ENCODE data around the gene HRH2.
A peak's percentile ranks its signal among the peaks of the same experiment; 100 is the strongest.

HRH2 gene

GRCh38 chr5:175728885-175729828 lies 71.3 kb downstream of the HRH2 start:
- DNase-seq (ENCODE audit: low spot score): no peak
- TF ChIP-seq, protein P1, sequence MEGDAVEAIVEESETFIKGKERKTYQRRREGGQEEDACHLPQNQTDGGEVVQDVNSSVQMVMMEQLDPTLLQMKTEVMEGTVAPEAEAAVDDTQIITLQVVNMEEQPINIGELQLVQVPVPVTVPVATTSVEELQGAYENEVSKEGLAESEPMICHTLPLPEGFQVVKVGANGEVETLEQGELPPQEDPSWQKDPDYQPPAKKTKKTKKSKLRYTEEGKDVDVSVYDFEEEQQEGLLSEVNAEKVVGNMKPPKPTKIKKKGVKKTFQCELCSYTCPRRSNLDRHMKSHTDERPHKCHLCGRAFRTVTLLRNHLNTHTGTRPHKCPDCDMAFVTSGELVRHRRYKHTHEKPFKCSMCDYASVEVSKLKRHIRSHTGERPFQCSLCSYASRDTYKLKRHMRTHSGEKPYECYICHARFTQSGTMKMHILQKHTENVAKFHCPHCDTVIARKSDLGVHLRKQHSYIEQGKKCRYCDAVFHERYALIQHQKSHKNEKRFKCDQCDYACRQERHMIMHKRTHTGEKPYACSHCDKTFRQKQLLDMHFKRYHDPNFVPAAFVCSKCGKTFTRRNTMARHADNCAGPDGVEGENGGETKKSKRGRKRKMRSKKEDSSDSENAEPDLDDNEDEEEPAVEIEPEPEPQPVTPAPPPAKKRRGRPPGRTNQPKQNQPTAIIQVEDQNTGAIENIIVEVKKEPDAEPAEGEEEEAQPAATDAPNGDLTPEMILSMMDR (IDR thresholded peaks at IDR 0.05; ENCODE audit: extremely low read depth, insufficient read depth, missing control alignments): no peak
- in situ Hi-C loops (cut with MboI; ENCODE audit: low pct_unique_long_range_greater_than_20kb, low sequenced_read_pairs, unreplicated experiment): loop anchor here (25.0 kb wide), 1 partner anchor 858 kb away; no protein-coding TSS in a partner anchor

DNA sequence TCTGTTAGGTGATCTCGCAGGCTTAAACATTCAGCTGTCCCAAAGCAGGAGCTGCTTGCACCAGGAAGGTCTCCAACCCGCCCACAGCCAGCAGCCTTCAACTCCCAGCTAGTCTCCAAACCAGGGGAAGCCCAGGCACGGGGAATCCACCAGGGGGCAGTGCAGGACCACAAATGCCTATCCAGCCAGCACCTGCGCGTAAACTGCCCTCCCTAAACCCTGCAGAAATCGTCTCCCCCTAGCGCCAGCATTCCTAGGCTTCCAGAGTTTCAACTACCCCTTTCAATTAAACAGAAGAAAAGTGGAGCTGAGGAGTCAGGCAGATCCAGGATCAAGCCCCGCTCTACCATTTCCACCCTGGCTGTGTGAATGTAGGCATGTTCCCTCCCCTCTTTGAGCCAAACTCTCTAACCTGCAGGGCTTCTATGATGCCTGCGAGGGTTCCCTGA lies 72.0 kb downstream of the HRH2 start:
- in situ Hi-C loops (cut with MboI; ENCODE audit: low pct_unique_long_range_greater_than_20kb, low sequenced_read_pairs, unreplicated experiment): loop anchor here (25.0 kb wide), 1 partner anchor 857 kb away; no protein-coding TSS in a partner anchor
- DNase-seq (ENCODE audit: low spot score): peak; percentile 88
- TF ChIP-seq, protein P1 (IDR thresholded peaks at IDR 0.05; ENCODE audit: extremely low read depth, insufficient read depth, missing control alignments): peak; percentile 99

DNA sequence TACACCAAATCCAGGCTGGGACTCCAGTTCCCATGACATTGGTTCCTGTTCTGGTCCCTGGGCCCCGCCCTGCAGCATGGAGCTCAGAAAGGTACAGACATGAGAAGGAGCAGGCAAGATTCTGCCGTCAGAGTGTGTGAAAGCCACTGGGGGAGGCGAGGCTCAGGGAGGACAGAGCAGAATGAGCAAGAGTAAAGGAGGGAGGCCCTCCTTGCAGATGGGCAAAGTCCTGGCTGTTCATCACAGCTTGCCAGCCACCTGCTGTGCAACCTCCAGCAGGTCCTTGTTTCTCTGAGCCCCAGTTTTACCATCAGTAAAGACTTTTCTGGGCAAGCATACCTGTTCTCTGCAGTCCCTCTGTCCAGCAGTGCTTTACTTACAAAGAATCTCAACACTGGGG lies 73.3 kb downstream of the HRH2 start:
- in situ Hi-C loops (cut with MboI; ENCODE audit: low pct_unique_long_range_greater_than_20kb, low sequenced_read_pairs, unreplicated experiment): loop anchor here (25.0 kb wide), 1 partner anchor 856 kb away; no protein-coding TSS in a partner anchor
- TF ChIP-seq, protein P1 (IDR thresholded peaks at IDR 0.05; ENCODE audit: extremely low read depth, insufficient read depth, missing control alignments): no peak
- no peak for DNase-seq (ENCODE audit: low spot score)

GRCh38 chr5:175731756-175732465 lies 74.0 kb downstream of the HRH2 start:
- no peak for DNase-seq (ENCODE audit: low spot score)
- in situ Hi-C loops (cut with MboI; ENCODE audit: low pct_unique_long_range_greater_than_20kb, low sequenced_read_pairs, unreplicated experiment): loop anchor here (25.0 kb wide), 1 partner anchor 855 kb away; no protein-coding TSS in a partner anchor
- TF ChIP-seq, protein P1 (IDR thresholded peaks at IDR 0.05; ENCODE audit: extremely low read depth, insufficient read depth, missing control alignments): no peak

GRCh38 chr5:175733017-175733416 lies 75.1 kb downstream of the HRH2 start:
- in situ Hi-C loops (cut with MboI; ENCODE audit: low pct_unique_long_range_greater_than_20kb, low sequenced_read_pairs, unreplicated experiment): loop anchor here (25.0 kb wide), 1 partner anchor 854 kb away; no protein-coding TSS in a partner anchor
- TF ChIP-seq, protein P1 (IDR thresholded peaks at IDR 0.05; ENCODE audit: extremely low read depth, insufficient read depth, missing control alignments): no peak
- no peak for DNase-seq (ENCODE audit: low spot score)

GRCh38 chr5:175734016-175734415 lies 76.1 kb downstream of the HRH2 start:
- DNase-seq (ENCODE audit: low spot score): no peak
- in situ Hi-C loops (cut with MboI; ENCODE audit: low pct_unique_long_range_greater_than_20kb, low sequenced_read_pairs, unreplicated experiment): loop anchor here (25.0 kb wide), 1 partner anchor 853 kb away; no protein-coding TSS in a partner anchor
- TF ChIP-seq, protein P1 (IDR thresholded peaks at IDR 0.05; ENCODE audit: extremely low read depth, insufficient read depth, missing control alignments): no peak

Data from GM13977 (cell line).